HG03025 (cell line): Measurements from ENCODE around the gene GATM.
A peak's percentile ranks its signal among the peaks of the same experiment; 100 is the strongest.
"Not testable (repeated sequence)": the region's sequence is repeated elsewhere in the genome, so short reads cannot be mapped to it uniquely, and the experiment has no call there.

Source experiments
- ATAC-seq: cut with Tn5 transposase; IDR thresholded peaks from one replicate; pipeline ENCODE4 v1.9.1; 2021; ENCODE audit warnings: mild to moderate bottlenecking, moderate library complexity; ENCODE audit not compliant: unreplicated experiment, low FRiP score

Gene GATM

DNA sequence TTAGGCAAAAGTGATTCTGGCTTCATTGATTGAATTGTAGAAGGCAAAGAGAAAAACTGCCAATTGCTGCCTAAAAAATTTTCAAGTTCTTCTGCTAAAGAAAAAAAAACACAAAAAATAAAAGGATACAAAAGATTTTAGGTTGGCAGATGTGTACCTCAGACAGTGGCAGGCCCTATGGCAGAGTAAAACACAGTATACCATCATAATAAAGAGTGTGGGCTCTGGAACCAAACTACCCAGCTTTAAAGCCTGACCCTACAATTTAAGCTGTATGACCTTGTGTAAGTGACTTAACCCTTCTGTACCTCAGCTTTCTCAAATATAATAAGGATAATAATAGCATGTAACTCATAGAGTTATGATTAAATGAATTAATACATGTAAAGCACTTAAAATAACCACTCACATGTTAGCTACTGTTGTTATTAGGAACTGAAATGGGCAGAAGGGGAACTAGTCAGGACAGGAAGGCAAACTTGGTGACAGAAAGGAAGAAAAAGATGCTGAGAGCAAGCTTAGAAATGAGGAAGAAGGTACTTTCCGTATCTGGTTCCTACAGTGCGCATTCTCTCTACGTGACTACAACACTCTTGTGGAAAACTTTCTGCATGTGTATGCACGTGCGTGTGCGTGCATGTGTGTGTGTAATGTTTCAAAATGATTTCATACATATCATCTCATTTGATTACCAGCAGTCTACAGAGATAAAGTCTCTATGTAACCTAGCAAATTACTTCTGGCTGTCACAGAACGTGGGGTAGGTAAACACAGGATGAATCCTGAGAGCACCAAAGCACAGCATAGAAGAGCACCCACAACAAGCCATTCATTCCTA, 13.6 kb upstream of the GATM start:
- peak; percentile 94 for ATAC-seq

- ATAC-seq = no peak
Measured at GRCh38 chr15:45389351-45389750, 11.0 kb upstream of the GATM start.

- ATAC-seq = no peak
Measured at GRCh38 chr15:45387380-45388007, 9.2 kb upstream of the GATM start.

- no peak for ATAC-seq
Measured at GRCh38 chr15:45386974-45387373, 8.6 kb upstream of the GATM start.

- ATAC-seq = no peak
Measured at GRCh38 chr15:45386420-45386819, 8.1 kb upstream of the GATM start.

GRCh38 chr15:45385590-45385989, 7.2 kb upstream of the GATM start:
- ATAC-seq = no peak

- ATAC-seq = no peak
Measured at GRCh38 chr15:45384700-45385099, 6.4 kb upstream of the GATM start.

GRCh38 chr15:45378913-45379262, 544 bp upstream of the GATM start:
- ATAC-seq = no peak

DNA sequence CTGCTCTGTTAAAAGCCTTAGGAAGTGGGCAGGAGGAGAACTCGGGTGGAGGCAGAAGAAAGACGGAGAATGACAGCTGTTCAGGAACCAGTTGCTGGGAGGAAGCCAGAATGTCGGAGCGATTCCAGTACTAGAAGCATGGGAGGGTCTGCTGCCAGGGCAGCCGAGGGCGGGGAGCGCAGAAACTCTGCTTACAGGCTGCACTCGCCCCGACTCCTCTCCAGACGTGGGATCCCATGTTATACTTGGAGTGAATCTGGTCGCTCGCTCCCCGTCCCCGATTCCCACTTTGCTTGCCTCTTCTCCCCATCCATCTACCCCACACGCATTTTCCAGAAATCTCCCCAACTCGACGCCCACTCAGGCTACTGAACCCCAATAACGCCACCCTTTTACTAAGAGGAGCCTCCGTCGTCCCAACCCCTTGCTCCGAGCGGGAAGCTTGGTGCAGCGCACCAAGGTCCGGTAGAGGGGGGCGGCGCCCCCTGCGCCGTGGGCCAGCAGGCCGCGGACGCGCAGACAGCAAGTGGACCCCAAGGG, 665 bp downstream of the GATM start:
- ATAC-seq = no peak

GRCh38 chr15:45376967-45377608, 1.3 kb downstream of the GATM start:
- ATAC-seq = no peak

DNA sequence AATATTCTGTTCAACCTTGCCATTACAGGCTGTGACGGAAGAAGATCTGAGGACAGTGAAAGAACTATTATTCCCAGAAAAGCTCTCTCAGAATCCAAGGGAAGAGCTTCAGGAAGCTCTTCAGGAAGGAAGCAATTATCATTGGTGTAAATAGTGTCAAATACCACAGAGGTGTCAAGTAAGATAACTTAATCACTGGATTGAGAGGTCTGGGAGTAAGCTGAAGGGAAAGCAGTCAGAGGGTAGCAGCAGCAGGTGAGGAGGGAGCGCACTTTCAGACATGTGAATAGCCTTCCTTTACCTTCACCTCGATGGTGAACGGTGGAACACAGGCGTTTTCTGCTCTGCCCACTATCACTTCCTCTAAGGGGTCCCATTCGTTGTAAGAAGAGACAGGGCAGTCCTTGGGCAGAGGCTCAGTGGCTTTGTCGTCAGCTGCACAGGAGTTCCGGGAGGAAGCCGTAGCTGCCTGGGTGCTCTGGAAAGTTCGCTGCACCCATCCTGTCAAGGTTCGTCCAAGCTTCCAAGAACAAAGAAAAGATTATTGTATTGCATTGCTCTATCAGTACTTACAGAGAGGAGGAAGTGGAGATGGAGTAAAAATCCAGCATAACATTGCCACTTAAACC, 1.9 kb downstream of the GATM start:
- ATAC-seq = no peak

GRCh38 chr15:45375836-45376235, 2.5 kb downstream of the GATM start:
- ATAC-seq = no peak

DNA sequence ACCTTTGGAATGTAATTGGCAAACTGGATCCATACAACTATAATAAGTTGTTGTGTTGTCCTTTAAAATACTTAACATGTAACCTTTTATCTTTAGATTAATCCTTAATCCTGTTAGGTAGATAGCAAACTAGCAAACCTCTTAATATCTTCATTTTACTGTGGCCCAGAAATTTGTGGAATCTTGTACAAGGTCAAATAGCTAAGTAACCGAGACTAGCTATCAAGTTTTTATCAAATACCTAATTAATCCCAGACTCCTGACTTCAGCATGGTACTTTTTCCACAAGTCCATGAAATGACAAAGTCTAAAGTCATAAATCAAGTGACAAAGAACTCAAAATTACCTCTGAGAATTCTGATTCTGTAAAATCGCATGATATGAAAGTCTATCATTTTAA, 4.4 kb downstream of the GATM start:
- ATAC-seq = no peak

- no peak for ATAC-seq
Measured at GRCh38 chr15:45372041-45372995, 6.0 kb downstream of the GATM start.

- no peak for ATAC-seq
Measured at GRCh38 chr15:45371546-45371945, 6.8 kb downstream of the GATM start.

GRCh38 chr15:45370042-45370441, 8.3 kb downstream of the GATM start:
- not testable (repeated sequence) for ATAC-seq

DNA sequence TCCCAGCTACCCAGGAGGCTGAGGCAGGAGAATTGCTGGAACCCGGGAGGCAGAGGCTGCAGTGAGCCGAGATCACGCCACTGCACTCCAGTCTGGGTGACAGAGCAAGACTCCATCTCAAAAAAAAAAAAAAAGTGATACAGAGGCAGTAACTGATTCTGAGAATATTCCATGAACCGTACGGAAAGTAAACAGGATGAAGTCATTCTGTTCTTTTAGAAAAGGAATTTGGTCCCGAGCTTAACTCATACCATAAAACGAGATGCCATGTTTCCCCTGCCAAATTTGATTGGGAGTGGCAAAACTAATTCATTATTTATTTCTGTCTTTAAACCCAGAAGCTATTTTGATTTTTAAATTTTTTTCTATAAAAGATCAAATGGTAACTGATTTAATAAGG, 11.1 kb downstream of the GATM start:
- ATAC-seq = not testable (repeated sequence)

DNA sequence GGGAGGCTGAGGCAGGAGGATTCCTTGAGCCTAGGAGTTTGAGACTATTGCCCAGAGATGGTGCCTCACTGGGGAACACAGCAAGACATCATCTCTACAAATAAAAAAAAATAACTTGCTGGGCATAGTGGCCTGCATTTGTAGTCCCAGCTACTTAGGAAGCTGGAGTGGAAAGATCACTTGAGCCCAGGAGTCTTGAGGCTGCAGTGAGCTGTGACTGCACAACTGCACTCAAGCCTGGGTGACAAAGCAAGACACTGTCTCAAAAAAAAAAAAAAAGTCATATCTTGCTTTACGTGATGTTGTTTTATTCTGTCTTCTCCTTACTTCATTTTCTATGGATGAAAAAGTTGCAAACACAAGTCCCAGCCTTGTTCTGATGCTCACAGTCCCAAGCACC, 14.1 kb downstream of the GATM start:
- no peak for ATAC-seq

DNA sequence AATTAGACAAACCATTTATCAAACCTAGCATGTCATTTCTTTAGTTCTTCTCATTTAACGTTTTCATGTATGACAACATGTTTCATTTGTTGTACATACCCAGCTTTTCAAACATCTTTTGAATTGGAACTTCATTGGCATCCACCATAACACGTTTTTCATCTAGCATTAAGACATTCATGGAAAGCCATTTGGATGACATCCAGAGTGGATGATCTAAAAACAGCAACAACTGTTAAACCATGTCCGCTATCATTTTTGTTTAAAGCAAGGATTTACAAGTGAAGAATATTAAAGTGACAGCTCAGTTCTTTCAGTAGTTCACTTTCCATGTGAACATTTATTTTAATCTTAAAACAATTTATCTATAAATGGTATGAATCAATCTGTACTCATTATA, 14.5 kb downstream of the GATM start:
- ATAC-seq = no peak

- no peak for ATAC-seq
Measured at GRCh38 chr15:45363334-45363733, 15.0 kb downstream of the GATM start.
